PFSK-1 (cell line): ENCODE data around the gene MARCKS.

Experiments
- POLR2AphosphoS5 ChIP-seq: IDR thresholded peaks from 2 replicates; pipeline ENCODE4 v1.6.1; 2012; ENCODE audit warnings: low read depth, mild to moderate bottlenecking, control low read depth, low read length, moderate library complexity
- SIN3A ChIP-seq: IDR thresholded peaks from 2 replicates; pipeline ENCODE4 v1.6.1; 2012; ENCODE audit warnings: mild to moderate bottlenecking, low read length, moderate library complexity, borderline replicate concordance; ENCODE audit not compliant: insufficient read depth
- TAF1 ChIP-seq: IDR thresholded peaks from 2 replicates; pipeline ENCODE4 v1.6.1; 2012; ENCODE audit warnings: low read length, control low read depth, borderline replicate concordance; ENCODE audit not compliant: insufficient read depth
- TF ChIP-seq, protein P1 (sequence below), 2 experiments: IDR thresholded peaks; 2 replicates each; pipeline versions ENCODE4 v1.6.1 to v1.8.0; 2011 to 2012; ENCODE audit warnings: low read depth in 2 of 2, low read length in 2 of 2, control low read depth in 1 of 2, inconsistent platforms in 1 of 2, mild to moderate bottlenecking in 1 of 2, moderate library complexity in 1 of 2; ENCODE audit not compliant: insufficient read depth in 1 of 2

DNA sequence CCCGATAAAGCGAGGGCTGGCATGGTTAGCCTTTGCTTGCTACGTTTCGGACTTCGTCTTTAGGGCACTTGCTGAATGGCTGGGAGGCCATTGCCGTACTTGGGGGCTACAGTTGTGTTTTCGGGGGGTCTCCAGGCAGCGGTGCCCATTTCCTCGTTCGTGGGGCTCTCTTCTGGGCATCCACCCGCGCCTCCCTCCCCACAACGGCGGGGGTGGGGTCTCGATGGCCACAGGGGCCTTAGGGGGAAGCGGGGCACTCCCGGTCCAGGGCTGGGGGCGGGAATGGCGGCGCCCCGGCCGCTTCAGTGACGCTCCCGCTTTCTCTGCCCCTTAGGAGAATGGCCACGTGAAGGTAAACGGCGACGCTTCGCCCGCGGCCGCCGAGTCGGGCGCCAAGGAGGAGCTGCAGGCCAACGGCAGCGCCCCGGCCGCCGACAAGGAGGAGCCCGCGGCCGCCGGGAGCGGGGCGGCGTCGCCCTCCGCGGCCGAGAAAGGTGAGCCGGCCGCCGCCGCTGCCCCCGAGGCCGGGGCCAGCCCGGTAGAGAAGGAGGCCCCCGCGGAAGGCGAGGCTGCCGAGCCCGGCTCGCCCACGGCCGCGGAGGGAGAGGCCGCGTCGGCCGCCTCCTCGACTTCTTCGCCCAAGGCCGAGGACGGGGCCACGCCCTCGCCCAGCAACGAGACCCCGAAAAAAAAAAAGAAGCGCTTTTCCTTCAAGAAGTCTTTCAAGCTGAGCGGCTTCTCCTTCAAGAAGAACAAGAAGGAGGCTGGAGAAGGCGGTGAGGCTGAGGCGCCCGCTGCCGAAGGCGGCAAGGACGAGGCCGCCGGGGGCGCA lies 2.4 kb downstream of the MARCKS start:
- TF ChIP-seq POLR2AphosphoS5 (no peak), TAF1 (no peak), SIN3A (no peak)
- TF ChIP-seq, protein P1, sequence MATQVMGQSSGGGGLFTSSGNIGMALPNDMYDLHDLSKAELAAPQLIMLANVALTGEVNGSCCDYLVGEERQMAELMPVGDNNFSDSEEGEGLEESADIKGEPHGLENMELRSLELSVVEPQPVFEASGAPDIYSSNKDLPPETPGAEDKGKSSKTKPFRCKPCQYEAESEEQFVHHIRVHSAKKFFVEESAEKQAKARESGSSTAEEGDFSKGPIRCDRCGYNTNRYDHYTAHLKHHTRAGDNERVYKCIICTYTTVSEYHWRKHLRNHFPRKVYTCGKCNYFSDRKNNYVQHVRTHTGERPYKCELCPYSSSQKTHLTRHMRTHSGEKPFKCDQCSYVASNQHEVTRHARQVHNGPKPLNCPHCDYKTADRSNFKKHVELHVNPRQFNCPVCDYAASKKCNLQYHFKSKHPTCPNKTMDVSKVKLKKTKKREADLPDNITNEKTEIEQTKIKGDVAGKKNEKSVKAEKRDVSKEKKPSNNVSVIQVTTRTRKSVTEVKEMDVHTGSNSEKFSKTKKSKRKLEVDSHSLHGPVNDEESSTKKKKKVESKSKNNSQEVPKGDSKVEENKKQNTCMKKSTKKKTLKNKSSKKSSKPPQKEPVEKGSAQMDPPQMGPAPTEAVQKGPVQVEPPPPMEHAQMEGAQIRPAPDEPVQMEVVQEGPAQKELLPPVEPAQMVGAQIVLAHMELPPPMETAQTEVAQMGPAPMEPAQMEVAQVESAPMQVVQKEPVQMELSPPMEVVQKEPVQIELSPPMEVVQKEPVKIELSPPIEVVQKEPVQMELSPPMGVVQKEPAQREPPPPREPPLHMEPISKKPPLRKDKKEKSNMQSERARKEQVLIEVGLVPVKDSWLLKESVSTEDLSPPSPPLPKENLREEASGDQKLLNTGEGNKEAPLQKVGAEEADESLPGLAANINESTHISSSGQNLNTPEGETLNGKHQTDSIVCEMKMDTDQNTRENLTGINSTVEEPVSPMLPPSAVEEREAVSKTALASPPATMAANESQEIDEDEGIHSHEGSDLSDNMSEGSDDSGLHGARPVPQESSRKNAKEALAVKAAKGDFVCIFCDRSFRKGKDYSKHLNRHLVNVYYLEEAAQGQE (IDR thresholded peaks at IDR 0.05; ENCODE audit: insufficient read depth in 1 of 2, low read depth in 2 of 2, low read length in 2 of 2): no peak
